NB4 (cell line): ENCODE data around the gene TTC27.

ENCODE experiments used
- DNase-seq: peaks from one replicate; pipeline ENCODE4 v3.0.0; 2010; ENCODE audit warnings: low read depth
- H3K4me3 ChIP-seq: one replicate; pipeline ENCODE4 v1.5.1; 2011; ENCODE audit warnings: mild to moderate bottlenecking, low read depth, low read length, moderate library complexity
- MYC ChIP-seq: IDR thresholded peaks from 2 replicates; pipeline ENCODE4 v1.6.1; 2011; ENCODE audit warnings: low read depth, low read length
- POLR2A ChIP-seq: IDR thresholded peaks from 2 replicates; pipeline ENCODE4 v1.6.1; 2011; ENCODE audit warnings: mild to moderate bottlenecking; ENCODE audit not compliant: insufficient read length; ENCODE audit errors: extremely low read depth
- TF ChIP-seq, protein P1 (sequence below): IDR thresholded peaks from one replicate; pipeline ENCODE4 v1.5.1; 2012; ENCODE audit warnings: low read depth, low read length
- TF ChIP-seq, protein P2 (sequence below): IDR thresholded peaks from 2 replicates; pipeline ENCODE4 v1.6.1; 2011; ENCODE audit warnings: low read depth, low read length

The TTC27 gene

DNA sequence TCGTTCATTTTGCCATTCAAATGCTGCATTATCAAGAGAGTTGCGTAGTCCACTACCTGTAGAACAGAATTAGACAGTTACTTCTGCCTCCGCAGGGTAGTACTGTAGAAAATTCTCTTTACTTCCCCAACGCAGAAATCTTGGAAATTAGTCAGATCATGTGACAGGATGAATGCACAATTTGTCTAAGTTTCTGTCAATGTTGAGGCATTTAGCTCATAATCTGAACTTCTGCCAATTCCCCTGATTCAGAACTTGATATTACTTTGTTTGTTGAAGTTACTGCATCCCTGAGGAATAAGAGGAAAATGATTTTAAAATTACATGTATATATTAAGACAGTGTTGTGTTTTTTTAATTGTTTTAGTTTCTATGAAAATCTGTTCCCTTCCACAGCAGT lies 83.4 kb downstream of the TTC27 start:
- TF ChIP-seq POLR2A: no peak
- TF ChIP-seq MYC: no peak
- TF ChIP-seq, protein P1, sequence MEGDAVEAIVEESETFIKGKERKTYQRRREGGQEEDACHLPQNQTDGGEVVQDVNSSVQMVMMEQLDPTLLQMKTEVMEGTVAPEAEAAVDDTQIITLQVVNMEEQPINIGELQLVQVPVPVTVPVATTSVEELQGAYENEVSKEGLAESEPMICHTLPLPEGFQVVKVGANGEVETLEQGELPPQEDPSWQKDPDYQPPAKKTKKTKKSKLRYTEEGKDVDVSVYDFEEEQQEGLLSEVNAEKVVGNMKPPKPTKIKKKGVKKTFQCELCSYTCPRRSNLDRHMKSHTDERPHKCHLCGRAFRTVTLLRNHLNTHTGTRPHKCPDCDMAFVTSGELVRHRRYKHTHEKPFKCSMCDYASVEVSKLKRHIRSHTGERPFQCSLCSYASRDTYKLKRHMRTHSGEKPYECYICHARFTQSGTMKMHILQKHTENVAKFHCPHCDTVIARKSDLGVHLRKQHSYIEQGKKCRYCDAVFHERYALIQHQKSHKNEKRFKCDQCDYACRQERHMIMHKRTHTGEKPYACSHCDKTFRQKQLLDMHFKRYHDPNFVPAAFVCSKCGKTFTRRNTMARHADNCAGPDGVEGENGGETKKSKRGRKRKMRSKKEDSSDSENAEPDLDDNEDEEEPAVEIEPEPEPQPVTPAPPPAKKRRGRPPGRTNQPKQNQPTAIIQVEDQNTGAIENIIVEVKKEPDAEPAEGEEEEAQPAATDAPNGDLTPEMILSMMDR: no peak
- TF ChIP-seq, protein P2, sequence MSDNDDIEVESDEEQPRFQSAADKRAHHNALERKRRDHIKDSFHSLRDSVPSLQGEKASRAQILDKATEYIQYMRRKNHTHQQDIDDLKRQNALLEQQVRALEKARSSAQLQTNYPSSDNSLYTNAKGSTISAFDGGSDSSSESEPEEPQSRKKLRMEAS: no peak
- no peak overlapping the region for H3K4me3 ChIP-seq
- DNase-seq: no peak

DNA sequence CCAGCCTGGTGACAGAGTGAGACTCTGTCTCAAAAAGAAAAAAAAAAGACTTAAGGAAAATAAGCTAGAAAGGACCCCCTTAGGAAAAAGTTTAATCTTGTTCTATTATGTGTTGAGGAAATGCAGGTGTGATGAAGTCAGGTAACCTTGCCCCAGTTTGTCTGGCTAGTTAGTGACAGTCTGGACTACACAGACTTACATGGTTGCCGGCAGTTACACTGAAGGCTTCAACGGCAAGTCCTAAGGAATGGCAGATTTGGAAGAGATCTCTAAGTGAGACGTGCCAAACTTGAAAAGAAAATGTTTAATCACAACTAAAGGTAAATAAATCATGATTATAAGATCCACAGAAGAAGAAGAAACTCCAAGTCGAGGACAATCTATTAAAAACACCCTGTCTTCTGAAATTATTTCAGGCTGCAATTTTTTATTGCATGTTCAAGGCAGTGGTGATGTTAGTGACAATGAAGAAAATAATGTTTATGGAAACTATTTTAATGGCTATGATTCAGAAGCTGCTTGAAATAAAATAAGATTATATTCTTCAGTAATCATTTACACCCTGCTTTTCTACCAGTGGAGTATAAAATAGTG lies 84.2 kb downstream of the TTC27 start:
- TF ChIP-seq POLR2A: no peak
- no peak for TF ChIP-seq MYC
- TF ChIP-seq, protein P2: no peak
- TF ChIP-seq, protein P1: no peak
- H3K4me3 ChIP-seq: no peak overlapping the region
- no peak for DNase-seq

DNA sequence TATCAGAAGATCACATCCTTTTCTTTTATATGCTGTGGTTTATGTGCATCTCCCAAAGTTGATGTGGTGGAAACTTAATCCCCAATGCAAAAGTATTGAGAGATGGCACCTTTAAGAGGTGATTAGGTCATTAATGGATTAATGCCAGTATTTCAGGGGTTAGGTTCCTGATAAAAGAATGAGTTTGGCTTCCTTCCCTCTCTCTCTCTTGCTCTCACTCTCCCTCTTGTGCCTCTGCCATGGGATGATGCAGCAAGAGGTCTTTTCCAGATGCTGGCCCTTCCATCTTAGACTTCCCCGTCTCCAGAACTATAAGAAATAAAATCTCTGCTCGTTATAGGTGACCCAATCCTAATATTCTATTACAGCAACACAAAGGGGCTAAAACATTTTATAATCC lies 85.0 kb downstream of the TTC27 start:
- TF ChIP-seq POLR2A (no peak), MYC (no peak)
- TF ChIP-seq, protein P1: no peak
- TF ChIP-seq, protein P2: no peak
- no peak for DNase-seq
- H3K4me3 ChIP-seq: no peak overlapping the region

DNA sequence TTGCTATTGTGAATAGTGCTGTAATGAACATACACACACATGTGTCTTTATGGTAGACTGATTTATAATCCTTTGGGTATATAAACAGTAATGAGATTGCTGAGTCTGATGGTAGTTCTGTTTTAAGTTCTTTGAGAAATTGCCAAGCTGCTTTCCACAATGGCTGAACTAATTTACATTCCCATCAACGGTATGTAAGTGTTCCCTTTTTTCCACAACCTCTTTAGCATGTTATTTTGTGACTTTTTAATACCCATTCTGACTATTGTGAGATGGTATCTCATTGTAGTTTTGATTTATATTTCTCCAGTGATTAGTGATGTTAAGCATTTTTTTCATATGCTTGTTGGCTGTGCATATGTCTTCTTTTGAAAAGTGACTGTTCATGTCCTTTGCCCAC lies 86.7 kb downstream of the TTC27 start:
- TF ChIP-seq POLR2A (no peak), MYC (no peak)
- TF ChIP-seq, protein P1: no peak
- TF ChIP-seq, protein P2: no peak
- DNase-seq: no peak

DNA sequence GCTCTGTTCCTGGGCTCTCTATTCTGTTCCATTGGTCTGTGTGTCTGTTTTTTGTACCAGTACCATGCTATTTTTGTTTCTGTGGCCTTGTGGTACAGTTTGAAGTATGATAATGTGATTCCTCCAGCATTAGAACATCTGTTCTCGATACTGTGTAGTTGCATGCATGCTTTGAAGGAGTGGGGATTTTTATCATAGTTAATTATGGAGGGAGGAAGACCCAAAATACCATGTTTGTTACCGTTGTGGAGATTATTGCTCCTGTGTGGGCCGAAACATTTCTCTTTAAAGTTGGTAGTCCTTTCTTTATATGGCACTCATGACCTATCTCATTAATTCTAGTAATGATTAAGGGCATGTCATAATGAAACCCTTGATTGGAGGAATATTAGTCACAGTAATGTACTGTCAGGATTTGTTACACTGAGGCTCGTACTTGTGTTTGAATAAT lies 87.6 kb downstream of the TTC27 start:
- TF ChIP-seq, protein P1: no peak
- TF ChIP-seq MYC: no peak
- TF ChIP-seq, protein P2: no peak
- TF ChIP-seq POLR2A: no peak
- no peak for DNase-seq
- no peak overlapping the region for H3K4me3 ChIP-seq

More for the DNA sequence above, 86.7 kb downstream of the TTC27 start:
- H3K4me3 ChIP-seq: no peak overlapping the region
